HG02852 (cell line): ENCODE results near the gene FANCC.
A peak's percentile ranks its signal among the peaks of the same experiment; 100 is the strongest.

Experiments used
- ATAC-seq: cut with Tn5 transposase; IDR thresholded peaks from one replicate; pipeline ENCODE4 v1.9.1; 2021; ENCODE audit warnings: mild to moderate bottlenecking, moderate library complexity; ENCODE audit not compliant: unreplicated experiment

The FANCC gene

GRCh38 chr9:95197692-95198271 is 119.7 kb downstream of the FANCC start:
- ATAC-seq, result no peak

DNA sequence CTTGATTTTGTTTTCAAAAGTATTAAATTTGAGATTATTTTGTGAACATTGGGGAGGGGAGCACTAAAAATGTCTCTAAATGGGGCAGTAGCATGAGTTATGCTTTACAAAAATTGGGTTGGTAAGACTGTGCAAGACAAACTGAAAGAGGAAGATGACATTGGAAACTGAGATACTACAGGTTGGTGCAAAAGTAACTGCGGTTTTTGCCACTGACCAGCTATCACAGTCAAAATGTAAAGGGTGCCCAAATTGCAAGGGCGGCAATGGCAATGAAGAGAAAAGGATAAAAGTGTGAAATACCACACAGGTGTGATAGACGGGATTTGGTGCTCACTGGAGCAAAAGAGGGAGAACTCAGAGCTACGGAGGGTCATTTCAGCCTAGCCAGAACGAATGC is 124.0 kb downstream of the FANCC start:
- no peak for ATAC-seq

DNA sequence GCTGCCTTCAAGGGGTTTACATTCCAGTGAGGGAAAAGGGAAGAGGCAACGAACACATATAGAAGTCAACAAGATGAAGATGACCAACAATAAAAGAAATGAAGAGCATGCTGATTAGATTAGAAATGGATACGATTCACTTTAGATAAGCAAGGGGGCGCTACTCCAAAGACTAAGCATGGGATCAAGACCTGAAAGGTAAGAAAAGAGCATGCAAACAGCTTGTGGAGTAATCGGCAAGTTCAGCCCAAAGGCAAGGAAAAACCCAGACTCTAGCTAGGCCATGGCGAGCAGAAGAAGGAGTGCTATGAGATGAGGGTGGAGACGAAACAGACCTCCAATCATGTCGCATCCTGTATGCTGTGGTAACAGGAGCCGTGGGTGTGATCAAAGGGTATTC is 124.4 kb downstream of the FANCC start:
- ATAC-seq, result no peak

GRCh38 chr9:95192631-95193030 is 124.9 kb downstream of the FANCC start:
- no peak for ATAC-seq

DNA sequence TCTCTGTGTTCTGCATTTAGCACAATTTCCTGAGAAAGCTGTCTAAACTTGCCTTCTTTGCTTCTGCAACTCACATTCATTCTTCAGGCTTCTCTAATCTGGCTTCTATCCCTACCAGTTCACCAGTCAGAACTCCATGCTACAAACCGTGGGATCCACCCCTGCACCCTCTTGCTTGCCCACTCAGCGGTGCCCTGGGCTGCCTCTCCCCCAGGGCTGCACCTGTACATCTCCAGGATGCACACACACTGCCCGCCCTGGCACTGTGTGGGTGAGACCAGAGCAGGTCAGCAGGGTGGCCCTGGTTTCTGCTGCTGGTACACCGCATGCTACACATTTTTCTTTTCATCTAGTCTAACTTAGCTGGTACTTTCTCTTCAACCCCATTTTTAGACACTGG is 127.1 kb downstream of the FANCC start:
- ATAC-seq, result no peak

GRCh38 chr9:95189251-95190098 is 128.0 kb downstream of the FANCC start:
- no peak for ATAC-seq

DNA sequence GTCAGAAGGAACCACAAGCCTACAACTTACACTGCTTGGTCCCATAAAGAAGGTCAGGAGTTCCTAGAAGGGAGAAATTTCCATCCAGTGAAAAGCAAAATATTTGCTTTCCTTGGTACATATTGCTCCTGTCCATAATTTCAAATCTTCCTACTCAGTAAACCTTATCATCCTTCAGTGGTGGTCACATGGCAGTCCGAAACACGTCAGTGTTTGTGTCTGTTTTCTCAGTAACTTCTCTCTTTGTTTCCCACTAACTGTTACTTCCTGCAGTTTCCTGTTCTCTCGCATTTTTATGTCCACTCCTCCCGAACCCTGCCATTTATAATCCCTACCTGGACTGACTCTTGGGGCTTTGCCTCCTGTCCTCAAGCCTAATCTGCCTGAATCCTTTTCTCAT is 129.1 kb downstream of the FANCC start:
- no peak for ATAC-seq

DNA sequence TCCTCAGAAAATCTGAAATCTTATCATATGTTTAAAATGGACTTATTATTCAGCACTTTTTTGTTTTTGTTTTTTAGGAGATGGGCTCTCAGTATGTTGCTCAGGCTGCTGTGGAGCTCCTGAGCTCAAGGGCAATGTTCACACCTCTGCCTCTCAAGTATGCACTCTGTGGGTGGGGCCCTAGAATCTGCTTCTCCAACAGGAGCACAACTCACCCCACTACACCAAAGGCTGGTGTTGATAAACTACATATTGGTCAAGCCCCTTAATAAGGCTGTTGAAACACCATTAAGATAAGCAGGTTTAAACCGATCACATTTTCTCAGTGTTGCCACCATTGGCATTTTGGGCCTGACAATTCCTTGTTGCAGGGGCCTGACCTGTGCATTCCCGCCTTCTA is 131.6 kb downstream of the FANCC start:
- ATAC-seq, result no peak

GRCh38 chr9:95182854-95183563 is 134.5 kb downstream of the FANCC start:
- ATAC-seq, result no peak

GRCh38 chr9:95181835-95182234 is 135.7 kb downstream of the FANCC start:
- no peak for ATAC-seq

GRCh38 chr9:95181226-95181818 is 136.2 kb downstream of the FANCC start:
- no peak for ATAC-seq

DNA sequence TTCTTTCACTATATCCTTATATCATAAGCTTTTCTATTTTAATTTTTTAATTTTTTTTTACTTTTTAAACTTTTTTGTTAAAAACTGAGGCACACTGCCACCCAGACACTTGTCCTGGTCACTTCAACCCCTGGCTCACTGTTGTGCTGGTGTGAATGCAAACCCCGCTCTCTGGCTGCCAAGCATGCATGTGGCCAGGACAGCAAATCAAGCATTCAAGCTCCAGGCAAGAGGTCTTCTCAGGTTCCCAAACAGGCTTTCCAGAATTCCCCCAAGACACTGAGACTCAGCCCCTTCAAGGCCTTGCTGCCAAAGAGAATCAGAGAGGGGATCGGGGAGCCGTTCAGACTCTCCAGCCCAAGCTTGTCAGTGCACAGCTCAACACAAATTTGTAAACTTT is 139.9 kb downstream of the FANCC start:
- ATAC-seq, result no peak

DNA sequence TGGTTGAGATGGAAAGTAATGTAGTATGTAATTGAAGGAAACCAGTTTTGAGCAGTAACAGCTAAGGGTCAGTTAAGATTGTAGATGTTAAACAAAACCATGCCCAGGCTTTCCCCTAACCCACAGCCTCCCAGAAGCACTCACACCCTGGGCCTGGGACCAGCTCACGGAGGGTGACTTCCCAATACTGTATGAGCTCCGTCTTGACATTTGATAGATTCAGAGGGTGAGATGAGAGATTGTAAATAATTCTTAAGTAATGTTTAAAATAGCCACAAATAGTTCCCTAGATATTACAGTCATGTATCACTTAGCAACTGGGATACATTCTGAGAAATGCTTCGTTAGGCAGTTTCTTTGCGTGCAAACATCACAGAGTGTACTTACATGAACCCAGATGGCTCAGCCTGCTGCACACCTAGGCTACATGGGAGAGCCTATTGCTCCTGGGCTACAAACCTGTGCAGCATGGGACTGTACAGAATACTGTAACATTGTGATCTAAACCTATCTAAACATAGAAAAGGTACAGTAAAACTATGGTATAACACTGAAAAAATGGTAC is 140.7 kb downstream of the FANCC start:
- no peak for ATAC-seq

DNA sequence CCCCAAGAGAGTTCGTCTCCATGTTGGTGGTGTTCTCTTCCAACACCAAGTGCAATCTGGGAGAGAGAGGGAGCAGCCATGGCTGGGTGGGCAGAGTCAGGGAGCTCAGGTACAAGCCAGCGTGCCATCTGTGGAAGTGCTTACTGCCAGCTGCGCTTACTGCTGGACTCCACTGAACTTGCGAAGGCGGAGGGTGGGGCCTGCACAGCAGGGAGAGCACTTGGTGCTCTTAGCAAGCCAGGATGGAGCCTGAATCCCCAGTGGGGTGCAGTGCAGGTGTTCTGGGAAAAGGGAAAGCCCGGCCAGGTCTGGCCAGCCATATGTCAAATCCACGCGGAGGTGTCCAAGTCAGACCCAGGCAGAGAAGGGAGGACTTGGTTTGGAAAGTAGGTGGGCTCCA is 142.0 kb downstream of the FANCC start:
- no peak for ATAC-seq

DNA sequence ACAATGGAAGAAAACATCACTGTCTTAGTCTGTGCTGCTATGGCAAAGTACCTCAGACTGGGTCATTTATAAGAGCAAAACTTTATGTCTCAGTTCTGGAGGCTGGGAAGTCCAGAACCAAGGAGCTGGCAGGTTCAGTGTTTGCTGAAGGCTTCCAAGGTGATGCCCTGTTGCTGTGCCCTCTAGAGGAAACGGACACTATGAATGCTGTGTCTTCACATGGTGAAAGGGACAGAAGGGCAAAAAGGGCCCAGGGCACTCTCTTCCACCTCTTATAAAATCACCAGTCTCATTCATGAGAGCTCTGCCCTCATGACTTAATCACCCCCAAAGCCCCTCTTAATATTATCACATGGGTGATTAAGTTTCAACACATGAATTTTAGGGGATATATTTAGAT is 143.5 kb downstream of the FANCC start:
- no peak for ATAC-seq

DNA sequence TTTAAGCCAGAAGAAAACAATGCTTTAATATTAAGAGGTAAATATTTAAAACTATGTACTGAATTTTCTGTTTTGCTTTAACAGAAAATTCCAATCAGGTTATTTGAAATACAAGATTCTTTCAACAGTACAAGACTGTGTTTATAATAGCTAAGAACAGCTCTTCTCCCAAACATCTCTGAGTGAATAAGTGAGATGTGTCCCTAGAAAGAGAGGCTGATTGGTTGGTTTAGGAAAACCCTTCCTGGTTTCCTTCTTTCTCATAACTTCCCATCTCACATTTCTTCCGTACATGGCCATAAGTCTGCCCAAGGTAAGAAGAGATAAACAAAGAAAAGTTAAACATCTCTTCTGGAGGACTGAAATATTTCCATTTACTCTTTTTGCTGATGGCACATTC is 145.9 kb downstream of the FANCC start:
- ATAC-seq, result no peak

DNA sequence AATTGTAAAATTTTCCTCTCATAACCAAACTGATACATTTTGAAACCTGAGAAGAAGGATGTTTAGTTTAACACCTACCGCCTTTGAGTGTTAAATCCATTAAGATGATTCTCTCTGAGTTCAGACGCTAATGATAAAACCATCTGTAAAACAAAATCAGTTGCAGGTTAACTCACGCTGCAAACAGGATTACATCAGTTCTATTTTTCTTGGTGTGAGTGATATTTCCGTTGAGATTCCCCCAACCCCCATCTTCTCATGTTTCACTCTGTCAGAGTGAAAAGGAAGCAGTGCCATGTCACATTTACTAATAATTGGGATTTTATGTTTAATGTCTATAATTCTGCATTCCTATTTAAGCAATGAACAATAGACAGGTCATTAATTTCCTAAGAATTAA is 146.5 kb downstream of the FANCC start:
- ATAC-seq, result no peak

DNA sequence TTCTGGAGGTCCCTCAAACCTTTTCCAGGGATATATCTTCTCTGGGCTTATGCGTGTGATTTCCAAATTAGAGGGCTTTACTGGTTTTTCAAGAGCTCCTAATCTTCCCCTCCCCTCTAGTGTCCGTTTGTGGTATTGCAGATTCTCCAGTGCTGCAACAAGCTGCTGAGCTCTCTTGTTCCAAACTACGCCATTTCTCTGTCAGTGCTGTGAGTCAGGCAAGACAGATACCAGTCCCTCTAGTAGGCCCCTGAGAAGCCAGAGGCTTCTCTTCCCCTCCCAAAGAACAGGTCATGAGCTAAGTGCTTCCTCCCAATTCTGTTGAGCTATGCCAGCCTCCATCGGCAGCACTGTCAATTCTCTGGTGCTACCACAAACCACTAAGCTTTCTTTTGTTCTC is 149.5 kb downstream of the FANCC start:
- no peak for ATAC-seq

DNA sequence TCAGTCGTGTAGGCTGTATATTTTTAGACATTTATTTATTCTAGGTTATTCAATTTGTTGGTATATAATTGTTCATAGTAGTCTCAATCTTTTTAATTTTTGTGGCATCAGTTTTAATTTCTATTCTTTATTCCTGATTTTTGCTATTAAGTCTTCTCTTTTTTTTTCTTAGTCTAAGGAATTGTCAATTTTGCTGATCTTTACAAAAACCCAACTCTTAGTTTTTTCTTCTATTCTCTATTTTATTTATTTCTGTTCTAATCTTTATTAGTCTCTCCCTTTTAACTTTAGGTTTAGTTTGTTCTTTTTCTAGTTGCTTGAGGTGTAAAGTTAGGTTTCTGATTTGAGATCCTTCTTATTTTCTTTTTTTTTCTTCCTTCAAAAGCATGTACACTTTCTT is 152.5 kb downstream of the FANCC start:
- no peak for ATAC-seq

DNA sequence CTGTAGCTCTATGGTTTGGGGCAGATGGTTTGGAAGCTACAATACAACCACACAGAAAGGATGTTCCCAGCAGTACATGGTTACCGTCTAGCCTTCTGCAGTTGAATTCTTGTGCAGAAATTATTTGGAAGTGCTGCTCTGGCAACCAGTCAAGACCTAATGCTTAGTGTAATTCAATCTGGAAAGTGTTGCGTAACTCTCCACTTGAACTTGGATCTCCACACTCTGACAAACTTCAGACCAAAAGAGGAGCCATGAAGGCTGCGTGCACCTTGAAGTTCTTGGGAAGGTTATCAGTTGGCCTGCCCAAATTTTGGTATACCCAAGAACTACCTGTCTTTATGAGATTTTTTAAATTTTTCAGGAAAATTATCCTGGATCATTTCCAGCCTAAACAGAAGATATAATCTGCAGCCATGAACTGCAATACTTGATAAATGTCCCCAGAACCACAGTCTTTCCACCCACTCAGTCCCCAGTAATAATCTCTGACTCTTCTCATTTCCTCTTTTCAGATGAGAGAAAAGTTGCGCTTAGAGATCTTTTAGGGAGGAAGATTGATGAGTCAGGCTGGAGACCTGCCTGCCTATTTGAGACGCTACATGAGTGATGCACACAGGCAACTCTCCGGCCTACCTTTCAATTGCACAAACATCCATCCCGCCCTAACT is 159.9 kb downstream of the FANCC start:
- peak; percentile 95 for ATAC-seq

GRCh38 chr9:95156074-95156473 is 161.4 kb downstream of the FANCC start:
- no peak for ATAC-seq
